Mesodermal cell (in vitro differentiated cells): Measurements from ENCODE around the gene CDH23.

Source experiments
- H3K27ac ChIP-seq: 2 replicates; pipeline ENCODE4 v1.7.0; 2013; ENCODE audit warnings: mild to moderate bottlenecking, low read depth, low read length, moderate library complexity; ENCODE audit not compliant: severe bottlenecking
- H3K36me3 ChIP-seq: 2 replicates; pipeline ENCODE4 v1.7.1; 2013; ENCODE audit warnings: mild to moderate bottlenecking, low read length, moderate library complexity; ENCODE audit not compliant: control insufficient read depth, insufficient read depth
- H3K4me1 ChIP-seq: one replicate; pipeline ENCODE4 v1.7.1; 2013; ENCODE audit warnings: mild to moderate bottlenecking, low read length; ENCODE audit not compliant: insufficient read depth, control insufficient read depth, poor library complexity, severe bottlenecking
- H3K4me3 ChIP-seq: 2 replicates; pipeline ENCODE4 v1.7.0; 2013; ENCODE audit warnings: low read length, control low read depth, mild to moderate bottlenecking; ENCODE audit not compliant: insufficient read depth, poor library complexity, severe bottlenecking; ENCODE audit errors: extremely low read depth
- H3K9me3 ChIP-seq: 2 replicates; pipeline ENCODE4 v1.7.1; 2013; ENCODE audit warnings: mild to moderate bottlenecking, low read length, moderate library complexity; ENCODE audit not compliant: control insufficient read depth
- WGBS, 2 experiments: methylation state at CpG; one replicate each; pipeline ENCODE4 v1.1.5; 2013; ENCODE audit warnings: missing lambda C conversion rate in 2 of 2; ENCODE audit not compliant: insufficient coverage in 2 of 2; 5-methylcytosine and 5-hydroxymethylcytosine counted together

The CDH23 gene

GRCh38 chr10:71777213-71777985 lies 380.7 kb downstream of the CDH23 start:
- no peak overlapping the region for H3K4me3 ChIP-seq
- 93 to 96% methylated on average over 12 to 16 of the region's 17 CpGs for WGBS, 2 experiments
- H3K9me3 ChIP-seq: no peaks in the 10 kb centered on the region
- peaks cover 8% of the 10 kb centered on the region for H3K4me1 ChIP-seq
- H3K36me3 ChIP-seq: no peaks in the 10 kb centered on the region
- H3K27ac ChIP-seq: no peak overlapping the region

GRCh38 chr10:71778071-71778825 lies 381.5 kb downstream of the CDH23 start:
- Histone ChIP-seq H3K27ac (no peak overlapping the region), H3K9me3 (no peaks in the 10 kb centered on the region), H3K4me1 (no peaks in the 10 kb centered on the region), H3K36me3 (no peaks in the 10 kb centered on the region), H3K4me3 (no peak overlapping the region)
- 64 to 85% methylated on average over 2 to 9 of the region's 11 CpGs for WGBS, 2 experiments

- Histone ChIP-seq H3K4me3 (no peak overlapping the region), H3K9me3 (no peaks in the 10 kb centered on the region), H3K4me1 (no peaks in the 10 kb centered on the region), H3K36me3 (no peaks in the 10 kb centered on the region), H3K27ac (no peak overlapping the region)
- 78 to 90% methylated on average over 3 to 5 of the region's 6 CpGs for WGBS, 2 experiments
Measured at GRCh38 chr10:71779641-71780040, 382.9 kb downstream of the CDH23 start.

- H3K27ac ChIP-seq: no peak overlapping the region
- H3K4me3 ChIP-seq: no peak overlapping the region
- no peaks in the 10 kb centered on the region for H3K9me3 ChIP-seq
- H3K4me1 ChIP-seq: no peaks in the 10 kb centered on the region
- H3K36me3 ChIP-seq: no peaks in the 10 kb centered on the region
- 93 to 95% methylated on average over 7 of the region's 7 CpGs for WGBS, 2 experiments
Measured at GRCh38 chr10:71780156-71780555, 383.4 kb downstream of the CDH23 start.

GRCh38 chr10:71780719-71781118 lies 384.0 kb downstream of the CDH23 start:
- H3K4me1 ChIP-seq: no peaks in the 10 kb centered on the region
- H3K27ac ChIP-seq: no peak overlapping the region
- no peaks in the 10 kb centered on the region for H3K9me3 ChIP-seq
- no peak overlapping the region for H3K4me3 ChIP-seq
- WGBS, 2 experiments: 84 to 93% methylated on average over 9 of the region's 9 CpGs
- no peaks in the 10 kb centered on the region for H3K36me3 ChIP-seq

GRCh38 chr10:71782221-71782916 lies 385.6 kb downstream of the CDH23 start:
- H3K4me1 ChIP-seq: no peaks in the 10 kb centered on the region
- no peaks in the 10 kb centered on the region for H3K36me3 ChIP-seq
- H3K4me3 ChIP-seq: no peak overlapping the region
- WGBS, 2 experiments: 79 to 84% methylated on average over 5 to 6 of the region's 6 CpGs
- no peak overlapping the region for H3K27ac ChIP-seq
- no peaks in the 10 kb centered on the region for H3K9me3 ChIP-seq

- no peaks in the 10 kb centered on the region for H3K4me1 ChIP-seq
- H3K9me3 ChIP-seq: no peaks in the 10 kb centered on the region
- H3K36me3 ChIP-seq: no peaks in the 10 kb centered on the region
- no peak overlapping the region for H3K27ac ChIP-seq
- 67 to 69% methylated on average over 4 to 6 of the region's 7 CpGs for WGBS, 2 experiments
- no peak overlapping the region for H3K4me3 ChIP-seq
Measured at GRCh38 chr10:71782917-71783490, 386.3 kb downstream of the CDH23 start.

- H3K4me3 ChIP-seq: no peak overlapping the region
- H3K4me1 ChIP-seq: no peaks in the 10 kb centered on the region
- no peak overlapping the region for H3K27ac ChIP-seq
- no peaks in the 10 kb centered on the region for H3K9me3 ChIP-seq
- H3K36me3 ChIP-seq: no peaks in the 10 kb centered on the region
- WGBS, 2 experiments: 87 to 90% methylated on average over 16 to 17 of the region's 17 CpGs
Measured at GRCh38 chr10:71783917-71784678, 387.4 kb downstream of the CDH23 start.

- no peak overlapping the region for H3K4me3 ChIP-seq
- H3K9me3 ChIP-seq: no peaks in the 10 kb centered on the region
- no peaks in the 10 kb centered on the region for H3K4me1 ChIP-seq
- H3K27ac ChIP-seq: no peak overlapping the region
- 92 to 93% methylated on average over 16 to 18 of the region's 18 CpGs for WGBS, 2 experiments
- no peaks in the 10 kb centered on the region for H3K36me3 ChIP-seq
Measured at GRCh38 chr10:71784679-71785272, 388.1 kb downstream of the CDH23 start.

- no peaks in the 10 kb centered on the region for H3K36me3 ChIP-seq
- WGBS, 2 experiments: 87 to 90% methylated on average over 4 to 6 of the region's 8 CpGs
- no peak overlapping the region for H3K4me3 ChIP-seq
- H3K9me3 ChIP-seq: no peaks in the 10 kb centered on the region
- no peaks in the 10 kb centered on the region for H3K4me1 ChIP-seq
- H3K27ac ChIP-seq: no peak overlapping the region
Measured at GRCh38 chr10:71788954-71789353, 392.2 kb downstream of the CDH23 start.
